Endodermal cell (in vitro differentiated cells): ENCODE measurements around the gene HAAO. TPM values are rescaled to one million over a fixed set of nuclear protein-coding genes. Genes with fewer than 3 reads are reported as not detected.
A peak's percentile ranks its signal among the peaks of the same experiment; 100 is the strongest.

Source experiments
- DNase-seq: peaks from one replicate; pipeline ENCODE4 v3.0.0-alpha.2; 2017
- H3K27ac ChIP-seq: 2 replicates; pipeline ENCODE4 v1.5.1; 2013; ENCODE audit warnings: mild to moderate bottlenecking, low read depth, low read length, moderate library complexity
- H3K27me3 ChIP-seq: 2 replicates; pipeline ENCODE4 v1.6.1; 2013; ENCODE audit warnings: mild to moderate bottlenecking, low read length, moderate library complexity; ENCODE audit not compliant: insufficient read depth, control insufficient read depth, poor library complexity, severe bottlenecking
- H3K36me3 ChIP-seq: 2 replicates; pipeline ENCODE4 v1.7.0; 2013; ENCODE audit warnings: mild to moderate bottlenecking, low read length, moderate library complexity; ENCODE audit not compliant: control insufficient read depth, insufficient read depth
- H3K4me1 ChIP-seq: one replicate; pipeline ENCODE4 v1.7.0; 2013; ENCODE audit warnings: low read length; ENCODE audit not compliant: control insufficient read depth, insufficient read depth
- H3K4me3 ChIP-seq: 2 replicates; pipeline ENCODE4 v1.5.1; 2013; ENCODE audit warnings: mild to moderate bottlenecking, low read length, moderate library complexity
- H3K9ac ChIP-seq: 2 replicates; pipeline ENCODE4 v1.6.1; 2013; ENCODE audit warnings: mild to moderate bottlenecking, low read length, moderate library complexity; ENCODE audit not compliant: poor library complexity, severe bottlenecking; ENCODE audit errors: extremely low read depth
- H3K9me3 ChIP-seq: 2 replicates; pipeline ENCODE4 v1.6.1; 2013; ENCODE audit warnings: mild to moderate bottlenecking, low read length, moderate library complexity; ENCODE audit not compliant: control insufficient read depth
- H3K27ac Mint-ChIP-seq: 2 replicates; pipeline ENCODE4 v1.8.0; 2020; ENCODE audit warnings: mixed read lengths
- H3K27me3 Mint-ChIP-seq: 2 replicates; pipeline ENCODE4 v1.8.0; 2021; ENCODE audit warnings: mild to moderate bottlenecking, mixed read lengths; ENCODE audit not compliant: insufficient read depth
- H3K36me3 Mint-ChIP-seq: 2 replicates; pipeline ENCODE4 v1.8.0; 2020; ENCODE audit warnings: low read depth, mixed read lengths
- H3K4me1 Mint-ChIP-seq: 2 replicates; pipeline ENCODE4 v1.8.0; 2020; ENCODE audit warnings: mixed read lengths
- H3K4me3 Mint-ChIP-seq: 2 replicates; pipeline ENCODE4 v1.8.0; 2020; ENCODE audit warnings: mild to moderate bottlenecking, moderate library complexity, mixed read lengths
- H3K9me3 Mint-ChIP-seq: 2 replicates; pipeline ENCODE4 v1.8.0; 2020; ENCODE audit warnings: mild to moderate bottlenecking, mixed read lengths
- WGBS, 2 experiments: methylation state at CpG; one replicate each; pipeline versions ENCODE4 v1.1.5 to v1.1.7; 2013; ENCODE audit warnings: missing lambda C conversion rate in 2 of 2, mixed read lengths in 1 of 2; ENCODE audit not compliant: insufficient coverage in 1 of 2, insufficient read length in 1 of 2; 5-methylcytosine and 5-hydroxymethylcytosine counted together
- total RNA-seq, 2 donors: library from RNA; stranded (reverse); fragmentation: NEBNext Ultra II Directional in 1 of 2; extraction: Animal tissue kit (Norgen Biotek cat#: 25700) in 1 of 2; gene quantifications; 2 replicates in 1 of 2; 3 replicates in 1 of 2; pipeline ENCODE4 v1.2.1, GENCODE V29; 2021
- TF ChIP-seq, protein P1 (sequence below): fragments of 200-600 bp; sonication (generic); conservative IDR thresholded peaks from 2 replicates; pipeline ENCODE4 v1.5.0; 2021; ENCODE audit warnings: antibody characterized with exemption, mild to moderate bottlenecking

HAAO gene
- total RNA-seq, 2 donors from 2014 or later = 13.4 to 24.2 TPM

GRCh38 chr2:42752816-42753813 is 39.3 kb downstream of the HAAO start:
- Mint-ChIP-seq H3K4me3 (no peak overlapping the region), H3K27me3 (no peaks in the 10 kb centered on the region), H3K9me3 (no peaks in the 10 kb centered on the region), H3K27ac (no peak overlapping the region), H3K36me3 (peaks cover 16% of the 10 kb centered on the region), H3K4me1 (peaks cover 6% of the 10 kb centered on the region)
- Histone ChIP-seq H3K27ac (no peak overlapping the region), H3K9ac (no peak overlapping the region), H3K4me1 (no peaks in the 10 kb centered on the region), H3K27me3 (no peaks in the 10 kb centered on the region), H3K4me3 (no peak overlapping the region), H3K9me3 (no peaks in the 10 kb centered on the region), H3K36me3 (peaks cover 6% of the 10 kb centered on the region)
- TF ChIP-seq, protein P1, sequence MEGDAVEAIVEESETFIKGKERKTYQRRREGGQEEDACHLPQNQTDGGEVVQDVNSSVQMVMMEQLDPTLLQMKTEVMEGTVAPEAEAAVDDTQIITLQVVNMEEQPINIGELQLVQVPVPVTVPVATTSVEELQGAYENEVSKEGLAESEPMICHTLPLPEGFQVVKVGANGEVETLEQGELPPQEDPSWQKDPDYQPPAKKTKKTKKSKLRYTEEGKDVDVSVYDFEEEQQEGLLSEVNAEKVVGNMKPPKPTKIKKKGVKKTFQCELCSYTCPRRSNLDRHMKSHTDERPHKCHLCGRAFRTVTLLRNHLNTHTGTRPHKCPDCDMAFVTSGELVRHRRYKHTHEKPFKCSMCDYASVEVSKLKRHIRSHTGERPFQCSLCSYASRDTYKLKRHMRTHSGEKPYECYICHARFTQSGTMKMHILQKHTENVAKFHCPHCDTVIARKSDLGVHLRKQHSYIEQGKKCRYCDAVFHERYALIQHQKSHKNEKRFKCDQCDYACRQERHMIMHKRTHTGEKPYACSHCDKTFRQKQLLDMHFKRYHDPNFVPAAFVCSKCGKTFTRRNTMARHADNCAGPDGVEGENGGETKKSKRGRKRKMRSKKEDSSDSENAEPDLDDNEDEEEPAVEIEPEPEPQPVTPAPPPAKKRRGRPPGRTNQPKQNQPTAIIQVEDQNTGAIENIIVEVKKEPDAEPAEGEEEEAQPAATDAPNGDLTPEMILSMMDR = no peak
- peak; percentile 36 for DNase-seq
- WGBS, 2 experiments = 94 to 98% methylated on average over 23 to 24 of the region's 24 CpGs

GRCh38 chr2:42752314-42752713 is 40.1 kb downstream of the HAAO start:
- H3K4me1 ChIP-seq = no peaks in the 10 kb centered on the region
- Mint-ChIP-seq H3K27ac (no peak overlapping the region), H3K4me1 (peaks cover 6% of the 10 kb centered on the region), H3K36me3 (peaks cover 16% of the 10 kb centered on the region), H3K9me3 (no peaks in the 10 kb centered on the region), H3K27me3 (no peaks in the 10 kb centered on the region), H3K4me3 (no peak overlapping the region)
- TF ChIP-seq, protein P1 = no peak
- 90% methylated on average over 1 to 2 of the region's 2 CpGs for WGBS, 2 experiments
- H3K36me3 ChIP-seq = peaks cover 6% of the 10 kb centered on the region
- H3K27me3 ChIP-seq = no peaks in the 10 kb centered on the region
- no peak for DNase-seq
- H3K27ac ChIP-seq = no peak overlapping the region
- H3K9ac ChIP-seq = no peak overlapping the region
- H3K9me3 ChIP-seq = no peaks in the 10 kb centered on the region
- H3K4me3 ChIP-seq = no peak overlapping the region

GRCh38 chr2:42748840-42749239 is 43.5 kb downstream of the HAAO start:
- H3K4me3 Mint-ChIP-seq = no peak overlapping the region
- Histone ChIP-seq H3K36me3 (peaks cover 6% of the 10 kb centered on the region), H3K4me3 (no peak overlapping the region), H3K9ac (no peak overlapping the region), H3K27me3 (no peaks in the 10 kb centered on the region), H3K27ac (no peak overlapping the region), H3K4me1 (no peaks in the 10 kb centered on the region), H3K9me3 (no peaks in the 10 kb centered on the region)
- H3K9me3 Mint-ChIP-seq = no peaks in the 10 kb centered on the region
- no peak overlapping the region for H3K27ac Mint-ChIP-seq
- no peak for DNase-seq
- H3K36me3 Mint-ChIP-seq = peaks cover 11% of the 10 kb centered on the region
- H3K27me3 Mint-ChIP-seq = no peaks in the 10 kb centered on the region
- WGBS, 2 experiments = 81 to 93% methylated on average over 2 to 4 of the region's 4 CpGs
- no peaks in the 10 kb centered on the region for H3K4me1 Mint-ChIP-seq
- TF ChIP-seq, protein P1 = no peak
